ENCODE measurements around the gene DNAH1.

Gene DNAH1

DNA sequence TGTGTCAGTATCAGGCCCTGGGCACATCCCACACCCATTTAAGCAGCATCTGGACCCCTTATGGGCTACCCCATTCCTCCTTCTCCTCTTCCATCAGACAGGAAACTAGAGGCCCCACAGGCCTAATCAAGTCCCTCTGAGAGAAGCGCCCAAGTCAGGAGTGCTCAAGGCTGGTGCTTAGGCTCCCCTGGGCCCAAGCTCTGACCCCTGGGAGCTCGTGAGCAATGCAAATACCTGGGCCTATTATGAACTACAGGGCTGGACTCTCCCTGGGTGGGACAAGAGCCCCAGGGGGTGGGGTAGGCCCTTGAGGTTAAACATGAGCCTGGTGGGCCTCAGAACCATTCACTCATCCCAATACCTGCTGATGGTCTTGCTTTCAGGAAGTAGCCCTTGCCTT lies 71.4 kb downstream of the DNAH1 start:
- DNase-seq (ENCODE audit: low read depth in 3 of 3): no peak

DNA sequence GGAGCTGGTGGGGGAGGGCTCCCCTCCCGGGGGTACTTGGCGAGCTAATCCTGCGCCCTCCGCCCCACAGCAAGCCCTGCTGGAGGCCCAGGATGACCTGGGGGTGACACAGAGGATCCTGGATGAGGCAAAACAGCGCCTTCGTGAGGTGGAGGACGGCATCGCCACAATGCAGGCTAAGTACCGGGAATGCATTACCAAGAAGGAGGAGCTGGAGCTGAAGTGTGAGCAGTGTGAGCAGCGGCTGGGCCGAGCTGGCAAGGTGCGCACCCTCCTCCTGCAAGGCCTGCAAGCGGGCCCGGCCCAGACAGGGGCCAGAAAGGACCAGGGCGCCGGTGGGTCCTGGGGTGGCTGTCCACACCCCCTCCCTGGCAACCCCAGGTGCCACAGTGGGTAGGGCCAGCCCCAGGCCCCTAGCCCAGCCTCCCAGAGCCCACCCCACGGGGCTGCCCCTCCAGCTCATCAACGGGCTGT lies 72.3 kb downstream of the DNAH1 start:
- no peak for DNase-seq (ENCODE audit: low read depth in 3 of 3)

DNA sequence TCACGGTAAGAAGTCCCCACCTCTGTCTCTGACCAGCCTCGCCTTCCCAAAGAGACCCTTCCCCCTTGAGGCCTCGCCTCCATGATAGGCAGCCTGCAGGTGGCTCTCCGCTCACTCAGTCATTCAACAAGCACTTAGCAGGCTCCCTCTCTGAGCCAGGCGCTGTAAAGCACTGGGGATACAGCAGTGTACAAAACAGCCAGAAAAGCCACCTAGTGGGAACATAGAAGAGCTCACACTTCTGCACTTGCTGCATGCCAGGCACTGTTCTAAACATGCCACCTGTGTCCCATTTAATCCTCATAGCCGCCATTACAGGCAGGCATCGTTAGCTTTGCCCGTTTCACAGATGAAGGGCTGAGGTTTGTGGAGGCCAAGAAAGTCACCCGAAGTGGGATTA lies 72.8 kb downstream of the DNAH1 start:
- DNase-seq (ENCODE audit: low read depth in 3 of 3): no peak

DNA sequence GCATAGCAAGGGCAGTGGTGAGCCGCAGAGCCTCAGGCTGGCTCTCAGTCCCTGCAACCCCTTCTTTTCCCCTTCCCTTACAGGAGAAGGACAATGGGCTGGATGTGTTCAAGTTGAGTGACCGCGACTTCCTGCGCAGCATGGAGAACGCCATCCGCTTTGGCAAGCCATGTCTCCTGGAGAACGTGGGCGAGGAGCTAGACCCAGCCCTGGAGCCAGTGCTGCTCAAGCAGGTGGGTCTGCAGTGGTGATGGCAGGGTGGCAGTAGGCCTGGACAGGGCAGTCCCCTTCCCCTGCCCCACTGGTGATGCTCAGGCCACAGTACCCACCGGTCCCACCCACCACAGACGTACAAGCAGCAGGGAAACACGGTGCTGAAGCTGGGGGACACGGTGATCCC lies 75.0 kb downstream of the DNAH1 start:
- no peak for DNase-seq (ENCODE audit: low read depth in 3 of 3)

DNA sequence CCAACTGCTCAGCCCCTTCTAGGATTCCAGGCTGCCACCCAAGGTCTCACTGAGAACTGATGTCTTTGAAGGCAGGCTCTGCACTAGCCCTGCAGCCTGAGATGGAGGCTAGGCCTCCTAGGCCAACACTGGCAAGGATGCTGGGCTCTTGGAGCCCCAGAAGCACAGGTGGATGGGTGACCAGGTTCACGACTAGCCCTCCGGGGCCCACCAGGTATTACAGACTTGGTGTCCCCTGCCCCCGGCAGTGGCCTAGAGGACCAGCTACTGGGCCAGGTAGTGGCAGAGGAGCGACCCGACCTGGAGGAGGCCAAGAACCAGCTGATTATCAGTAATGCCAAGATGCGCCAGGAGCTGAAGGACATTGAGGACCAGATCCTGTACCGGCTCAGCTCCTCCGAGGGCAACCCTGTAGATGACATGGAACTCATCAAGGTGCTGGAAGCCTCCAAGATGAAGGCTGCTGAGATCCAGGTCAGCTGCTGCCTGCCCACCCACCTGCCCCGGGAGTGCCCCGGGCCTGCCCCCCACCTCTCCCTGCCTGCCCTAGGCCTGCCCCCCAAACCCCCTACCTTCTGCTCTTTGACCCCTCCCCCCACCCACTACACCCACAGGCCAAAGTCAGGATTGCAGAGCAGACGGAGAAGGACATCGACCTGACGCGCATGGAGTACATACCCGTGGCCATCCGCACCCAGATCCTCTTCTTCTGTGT lies 76.3 kb downstream of the DNAH1 start:
- no peak for DNase-seq (ENCODE audit: low read depth in 3 of 3)

DNA sequence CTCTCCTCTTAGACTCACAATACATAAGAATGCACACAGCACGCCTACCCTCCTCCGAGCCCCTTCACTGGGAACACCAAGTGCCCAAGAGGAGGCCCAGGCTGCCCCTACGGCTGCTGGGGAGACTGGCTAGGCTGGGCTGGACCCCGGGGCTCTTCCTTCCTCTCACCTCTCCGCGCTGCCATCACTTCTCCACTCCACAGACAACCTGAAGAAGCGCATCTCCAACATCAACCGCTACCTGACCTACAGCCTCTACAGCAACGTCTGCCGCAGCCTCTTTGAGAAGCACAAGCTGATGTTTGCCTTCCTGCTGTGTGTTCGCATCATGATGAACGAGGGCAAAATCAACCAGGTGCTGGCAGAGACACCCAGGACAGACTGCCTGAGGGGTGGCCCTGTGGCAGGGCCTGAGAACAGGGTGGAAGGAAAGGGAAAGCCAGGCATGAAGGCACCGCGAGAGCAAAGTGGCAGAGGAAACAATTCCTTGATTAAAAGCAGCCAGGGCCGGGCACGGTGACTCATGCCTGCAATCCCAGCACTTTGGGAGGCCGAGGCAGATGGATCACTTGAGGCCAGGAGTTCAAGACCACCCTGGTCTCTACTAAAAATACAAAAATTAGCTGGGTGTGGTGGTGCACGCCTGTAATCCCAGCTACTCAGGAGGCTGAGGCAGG lies 77.2 kb downstream of the DNAH1 start:
- no peak for DNase-seq (ENCODE audit: low read depth in 3 of 3)

DNA sequence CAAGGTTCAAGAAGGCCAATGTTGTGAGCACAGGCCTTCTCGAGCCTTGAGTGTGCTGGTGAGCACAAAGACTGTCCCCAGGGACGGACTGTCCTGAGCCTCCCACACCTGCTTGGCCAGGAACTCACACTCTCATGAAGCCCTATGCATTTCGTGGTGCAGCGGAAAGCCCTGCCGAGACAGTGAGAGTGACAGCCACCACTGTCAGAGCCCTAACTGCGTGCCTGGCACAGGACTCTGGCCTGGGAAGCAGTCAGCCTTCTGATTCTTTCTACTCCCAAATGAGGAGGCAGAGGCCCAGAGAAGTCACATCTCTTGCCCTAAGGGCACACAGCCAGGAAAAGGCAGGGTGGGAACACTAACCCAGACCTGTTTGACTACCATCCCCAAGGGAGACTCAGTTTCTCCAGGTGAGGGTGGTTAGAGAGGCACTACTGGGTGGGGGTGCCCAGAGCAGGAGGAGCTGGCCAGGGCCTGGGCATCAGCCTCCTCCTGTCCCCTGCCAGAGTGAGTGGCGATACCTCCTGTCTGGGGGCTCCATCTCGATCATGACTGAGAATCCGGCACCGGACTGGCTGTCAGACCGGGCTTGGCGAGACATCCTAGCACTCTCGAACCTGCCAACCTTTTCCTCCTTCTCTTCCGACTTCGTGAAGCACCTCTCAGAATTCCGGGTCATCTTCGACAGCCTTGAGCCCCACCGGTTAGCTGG lies 78.0 kb downstream of the DNAH1 start:
- no peak for DNase-seq (ENCODE audit: low read depth in 3 of 3)

DNA sequence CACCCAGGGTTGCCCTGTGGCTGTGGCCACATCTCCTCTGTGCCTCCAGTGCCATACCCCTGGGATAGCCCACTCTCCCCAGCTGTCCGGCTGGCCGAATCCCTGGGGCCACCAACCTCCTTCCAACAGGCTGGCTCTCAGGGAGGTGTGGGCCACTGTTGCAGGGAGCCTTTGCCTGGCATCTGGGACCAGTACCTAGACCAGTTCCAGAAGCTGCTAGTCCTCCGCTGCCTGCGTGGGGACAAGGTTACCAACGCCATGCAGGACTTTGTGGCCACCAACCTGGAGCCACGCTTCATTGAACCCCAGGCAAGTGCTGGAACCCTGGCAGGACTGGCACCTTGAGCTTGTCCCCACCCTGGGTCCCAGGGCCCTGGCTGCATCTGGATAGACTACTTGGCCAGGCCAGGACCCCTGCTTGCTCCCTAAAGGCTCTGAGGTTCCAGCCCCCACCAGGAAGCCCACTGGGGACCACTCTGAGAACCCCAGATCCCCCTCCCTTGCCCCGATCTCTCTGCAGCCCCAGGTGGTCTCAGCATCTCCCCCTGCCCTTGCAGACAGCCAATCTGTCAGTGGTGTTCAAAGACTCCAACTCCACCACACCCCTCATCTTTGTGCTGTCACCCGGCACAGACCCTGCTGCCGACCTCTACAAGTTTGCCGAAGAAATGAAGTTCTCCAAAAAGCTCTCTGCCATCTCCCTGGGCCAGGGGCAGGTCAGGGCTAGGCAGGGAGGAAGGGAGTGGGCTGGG lies 78.8 kb downstream of the DNAH1 start:
- DNase-seq (ENCODE audit: low read depth in 3 of 3): no peak

DNA sequence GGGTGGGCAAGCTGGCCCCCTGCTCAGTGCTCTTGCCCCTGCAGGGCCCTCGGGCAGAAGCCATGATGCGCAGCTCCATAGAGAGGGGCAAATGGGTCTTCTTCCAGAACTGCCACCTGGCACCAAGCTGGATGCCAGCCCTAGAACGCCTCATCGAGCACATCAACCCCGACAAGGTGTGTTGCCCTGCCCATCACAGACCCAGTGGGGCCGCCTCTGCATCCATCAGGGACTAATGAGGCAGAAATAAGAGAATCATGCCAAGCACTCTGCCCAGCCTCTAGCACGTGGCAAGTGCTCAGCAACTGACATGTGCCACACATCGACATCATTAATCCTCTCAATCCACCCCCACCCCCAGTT lies 79.4 kb downstream of the DNAH1 start:
- DNase-seq (ENCODE audit: low read depth in 3 of 3): no peak

DNA sequence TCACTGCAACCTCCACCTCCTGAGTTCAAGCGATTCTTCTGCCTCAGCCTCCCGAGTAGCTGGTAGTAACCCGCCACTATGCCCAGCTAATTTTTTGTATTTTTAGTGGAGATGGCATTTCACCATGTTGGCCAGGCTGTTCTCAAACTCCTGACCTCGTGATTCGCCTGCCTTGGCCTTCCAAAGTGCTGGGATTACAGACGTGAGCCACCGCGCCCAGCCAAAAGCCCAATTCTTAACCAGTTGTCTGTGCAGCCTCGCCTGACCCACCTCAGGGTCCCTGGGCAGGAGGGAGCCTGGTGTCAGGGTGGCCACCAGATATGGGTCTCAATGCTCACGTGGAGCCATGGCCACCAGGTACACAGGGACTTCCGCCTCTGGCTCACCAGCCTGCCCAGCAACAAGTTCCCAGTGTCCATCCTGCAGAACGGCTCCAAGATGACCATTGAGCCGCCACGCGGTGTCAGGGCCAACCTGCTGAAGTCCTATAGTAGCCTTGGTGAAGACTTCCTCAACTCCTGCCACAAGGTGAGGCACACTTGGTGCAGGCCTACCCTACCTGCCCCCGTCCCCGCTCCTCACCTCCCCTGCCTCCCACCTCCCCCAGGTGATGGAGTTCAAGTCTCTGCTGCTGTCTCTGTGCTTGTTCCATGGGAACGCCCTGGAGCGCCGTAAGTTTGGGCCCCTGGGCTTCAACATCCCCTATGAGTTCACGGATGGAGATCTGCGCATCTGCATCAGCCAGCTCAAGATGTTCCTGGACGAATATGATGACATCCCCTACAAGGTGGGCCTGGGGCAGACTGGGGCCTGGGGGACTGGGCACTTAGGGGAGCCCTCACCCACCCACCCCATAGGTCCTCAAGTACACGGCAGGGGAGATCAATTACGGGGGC lies 80.1 kb downstream of the DNAH1 start:
- DNase-seq (ENCODE audit: low read depth in 3 of 3): no peak

DNA sequence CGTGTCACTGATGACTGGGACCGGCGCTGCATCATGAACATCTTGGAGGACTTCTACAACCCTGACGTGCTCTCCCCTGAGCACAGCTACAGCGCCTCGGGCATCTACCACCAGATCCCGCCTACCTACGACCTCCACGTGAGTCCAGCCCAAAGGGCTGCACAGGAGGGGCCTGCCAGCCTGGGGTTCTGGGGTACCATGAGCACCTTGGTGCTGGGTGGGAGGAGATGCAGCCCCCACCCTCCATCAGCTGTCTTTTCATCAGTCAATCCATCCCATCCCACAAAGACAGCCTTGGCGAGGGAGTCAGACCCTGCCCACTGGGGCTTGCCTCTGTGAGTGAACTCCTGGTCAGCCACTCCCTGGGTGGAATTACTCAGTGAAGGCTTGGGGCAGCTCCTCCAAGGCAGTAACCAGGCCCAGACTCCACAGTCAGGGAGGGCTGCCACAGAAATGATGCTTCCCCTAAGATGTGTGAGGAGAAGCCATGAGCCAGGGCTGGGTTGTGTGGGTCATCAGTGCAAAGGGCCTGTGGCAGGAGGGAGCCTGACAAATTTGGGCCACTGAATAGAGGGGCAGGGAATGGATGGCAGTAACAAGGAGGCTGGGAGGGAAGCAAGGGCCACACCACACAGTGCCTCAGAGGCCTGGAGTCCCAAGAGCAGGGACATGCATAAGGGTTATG lies 80.9 kb downstream of the DNAH1 start:
- no peak for DNase-seq (ENCODE audit: low read depth in 3 of 3)

DNA sequence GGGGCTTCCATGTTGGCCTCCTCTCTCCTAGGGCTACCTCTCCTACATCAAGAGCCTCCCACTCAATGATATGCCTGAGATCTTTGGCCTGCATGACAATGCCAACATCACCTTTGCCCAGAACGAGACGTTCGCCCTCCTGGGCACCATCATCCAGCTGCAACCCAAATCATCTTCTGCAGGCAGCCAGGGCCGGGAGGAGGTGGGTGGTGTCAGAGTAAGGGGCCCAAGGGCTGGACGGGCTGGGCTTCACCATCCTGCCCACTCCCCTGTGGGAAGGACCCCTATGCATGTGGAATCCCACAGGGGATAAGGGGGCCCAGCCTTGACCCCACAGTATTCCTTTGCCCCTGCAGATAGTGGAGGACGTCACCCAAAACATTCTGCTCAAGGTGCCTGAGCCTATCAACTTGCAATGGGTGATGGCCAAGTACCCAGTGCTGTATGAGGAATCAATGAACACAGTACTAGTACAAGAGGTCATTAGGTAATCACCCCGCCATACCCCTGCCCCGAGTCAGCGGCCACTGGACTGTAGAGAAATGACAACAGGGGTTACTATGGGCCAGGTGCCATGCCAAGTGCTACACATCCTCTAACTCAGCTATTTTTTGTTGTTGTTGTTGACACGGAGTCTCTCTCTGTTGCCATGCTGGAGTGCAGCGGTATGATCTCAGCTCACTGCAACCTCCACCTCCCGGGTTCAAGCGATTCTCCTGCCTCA lies 81.7 kb downstream of the DNAH1 start:
- DNase-seq (ENCODE audit: low read depth in 3 of 3): no peak

DNA sequence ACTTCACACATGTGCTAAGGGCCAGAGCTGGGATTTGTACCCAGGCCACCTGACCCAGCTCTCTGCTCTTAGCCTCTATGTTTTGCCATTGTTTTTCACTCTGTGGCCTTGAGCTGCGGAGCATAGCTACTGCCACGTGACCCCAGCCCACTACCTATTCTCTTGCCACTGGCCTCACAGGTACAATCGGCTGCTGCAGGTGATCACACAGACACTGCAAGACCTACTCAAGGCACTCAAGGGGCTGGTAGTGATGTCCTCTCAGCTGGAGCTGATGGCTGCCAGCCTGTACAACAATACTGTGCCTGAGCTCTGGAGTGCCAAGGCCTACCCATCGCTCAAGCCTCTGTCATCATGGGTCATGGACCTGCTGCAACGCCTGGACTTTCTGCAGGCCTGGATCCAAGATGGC lies 82.6 kb downstream of the DNAH1 start:
- DNase-seq (ENCODE audit: low read depth in 3 of 3): no peak

DNA sequence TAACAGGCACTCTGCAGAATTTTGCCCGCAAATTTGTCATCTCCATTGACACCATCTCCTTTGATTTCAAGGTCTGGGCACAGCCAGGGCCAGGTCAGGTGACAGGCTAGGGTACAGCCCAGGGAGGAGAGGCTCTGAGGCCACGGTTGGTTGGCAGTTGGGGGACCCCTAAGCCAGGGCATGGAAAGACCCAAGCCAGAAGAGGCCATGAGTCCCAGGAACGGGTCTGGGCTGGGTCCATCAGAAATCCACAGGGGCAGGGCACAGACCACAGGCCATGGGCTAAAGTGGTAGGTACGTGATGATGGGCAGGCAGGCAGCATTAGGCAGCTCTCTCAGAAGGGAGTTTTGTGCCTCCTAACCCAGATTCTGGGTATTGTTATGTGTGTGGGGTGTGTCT lies 83.0 kb downstream of the DNAH1 start:
- DNase-seq (ENCODE audit: low read depth in 3 of 3): no peak

DNA sequence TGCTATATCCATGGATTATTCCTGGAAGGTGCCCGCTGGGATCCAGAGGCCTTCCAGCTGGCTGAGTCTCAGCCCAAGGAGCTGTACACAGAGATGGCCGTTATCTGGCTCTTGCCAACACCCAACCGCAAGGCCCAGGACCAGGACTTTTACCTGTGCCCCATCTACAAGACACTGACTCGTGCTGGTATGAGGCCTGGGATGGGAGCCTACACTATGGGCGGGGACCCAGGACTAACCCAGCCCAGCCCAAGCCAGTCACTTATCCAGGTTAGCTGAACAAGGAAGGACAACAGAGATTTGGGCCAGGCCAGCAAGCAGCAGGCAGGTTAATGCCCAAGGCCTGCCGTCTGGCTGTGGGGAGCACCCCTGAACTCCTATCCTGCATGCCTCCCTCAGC lies 83.5 kb downstream of the DNAH1 start:
- DNase-seq (ENCODE audit: low read depth in 3 of 3): no peak

DNA sequence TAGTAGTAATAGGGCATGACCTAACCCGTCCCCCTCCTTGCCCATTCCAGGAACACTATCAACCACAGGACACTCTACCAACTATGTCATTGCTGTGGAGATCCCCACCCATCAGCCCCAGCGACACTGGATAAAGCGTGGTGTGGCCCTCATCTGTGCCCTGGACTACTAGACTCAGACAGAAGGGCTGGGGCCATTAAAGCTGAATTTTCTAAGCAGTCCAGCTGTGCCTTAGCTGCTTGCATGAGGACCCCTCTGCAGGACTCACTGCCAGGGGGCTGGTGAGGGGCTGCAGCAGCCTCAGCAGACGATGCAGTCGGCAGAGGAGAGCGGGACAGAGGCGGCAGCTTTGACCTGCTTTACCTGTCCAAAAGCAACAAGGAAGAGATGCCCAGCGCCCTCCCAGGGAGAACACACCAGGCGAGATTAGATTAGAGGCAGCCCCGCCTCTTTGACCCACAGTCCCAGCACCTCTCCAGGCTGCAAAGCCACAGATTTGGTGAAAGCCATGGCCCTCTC lies 84.2 kb downstream of the DNAH1 start:
- no peak for DNase-seq (ENCODE audit: low read depth in 3 of 3)

DNA sequence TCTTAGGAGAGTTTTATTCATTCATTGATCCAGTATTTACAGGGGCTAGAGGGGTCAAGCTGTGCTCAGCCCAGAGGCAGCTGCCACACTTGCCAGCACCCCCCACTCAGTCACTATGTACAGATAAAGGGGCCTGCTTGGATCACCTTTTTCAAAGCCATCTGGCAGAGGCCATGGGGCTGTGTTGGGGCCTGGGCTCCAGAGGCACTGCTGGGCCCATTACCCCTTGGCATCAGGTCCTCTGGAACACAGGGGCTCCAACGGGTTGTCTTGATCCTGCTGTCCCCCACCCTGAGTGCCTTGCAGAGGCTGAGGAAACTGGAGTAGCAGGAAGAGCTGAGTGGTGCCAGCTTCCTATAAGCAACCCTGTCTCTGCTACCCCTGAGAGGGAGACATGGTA lies 84.9 kb downstream of the DNAH1 start:
- DNase-seq (ENCODE audit: low read depth in 3 of 3): no peak

DNA sequence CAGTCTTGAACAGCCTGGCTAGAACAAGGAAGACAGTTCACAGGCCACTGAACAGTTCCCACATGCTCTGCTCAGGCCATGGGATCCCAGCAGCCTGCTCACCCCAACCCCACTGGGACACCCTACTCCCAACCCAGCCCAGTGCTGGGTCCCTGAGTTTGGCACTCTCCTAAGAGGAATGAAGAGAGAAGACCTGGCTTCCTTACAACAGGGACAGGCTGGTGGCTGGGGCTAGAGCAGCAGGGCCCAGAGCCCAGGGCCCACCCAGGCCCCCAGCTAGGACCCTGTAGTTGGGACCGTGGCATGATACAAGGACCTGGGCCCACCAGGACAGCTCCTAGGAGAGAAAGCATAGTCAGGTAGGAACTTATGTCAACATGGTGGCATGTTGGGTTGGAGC lies 85.4 kb downstream of the DNAH1 start:
- no peak for DNase-seq (ENCODE audit: low read depth in 3 of 3)

DNA sequence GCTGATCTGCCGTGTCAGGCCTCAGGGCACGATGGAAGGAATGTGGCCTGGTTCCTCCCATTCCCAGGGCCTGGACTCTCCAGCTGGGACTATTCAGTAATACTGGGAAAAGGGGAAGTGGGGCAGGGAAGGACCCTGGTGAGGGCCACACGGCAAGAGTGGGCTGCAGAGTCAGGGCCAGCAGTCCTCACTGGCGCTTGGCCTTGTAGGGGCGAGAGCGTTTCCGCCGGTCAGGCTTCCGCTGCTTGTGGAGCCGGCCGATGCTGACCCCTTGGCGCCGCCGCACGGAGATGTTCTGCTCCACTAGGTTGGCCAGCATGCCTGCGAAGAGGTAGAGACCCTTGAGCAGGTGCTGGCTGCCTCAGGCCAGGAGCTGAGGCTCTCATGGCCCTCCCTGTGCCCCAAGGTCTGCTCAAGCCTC lies 86.0 kb downstream of the DNAH1 start:
- DNase-seq (ENCODE audit: low read depth in 3 of 3): no peak

Data from stimulated activated CD4-positive, alpha-beta T cell treated with anti-CD3 and anti-CD28 coated beads, TNF-alpha, amount 100 ng/mL, for 4 hours (primary cell).